Sigmoid colon (tissue), 4 donors: ENCODE data around the gene RPS3.

Source experiments
- EP300 ChIP-seq, 4 donors: sonication (generic); formaldehyde crosslinking; IDR thresholded peaks; one replicate each; pipeline ENCODE4 v1.6.1; 2017; ENCODE audit warnings: antibody characterized with exemption in 4 of 4
- POLR2A ChIP-seq, 2 donors: fragments of 450-650 bp; IDR thresholded peaks; one replicate each; pipeline ENCODE4 v1.6.1; 2016; ENCODE audit warnings: antibody characterized with exemption in 2 of 2, mild to moderate bottlenecking in 2 of 2, moderate library complexity in 2 of 2
- TF ChIP-seq, protein P1 (sequence below), 4 experiments: fragments of 450-650 bp in 3 of 4; fragments of 200-600 bp in 1 of 4; IDR thresholded peaks; one replicate each; pipeline ENCODE4 v1.5.1; 2016 to 2019; ENCODE audit warnings: antibody characterized with exemption in 4 of 4, mild to moderate bottlenecking in 3 of 4, moderate library complexity in 2 of 4

DNA sequence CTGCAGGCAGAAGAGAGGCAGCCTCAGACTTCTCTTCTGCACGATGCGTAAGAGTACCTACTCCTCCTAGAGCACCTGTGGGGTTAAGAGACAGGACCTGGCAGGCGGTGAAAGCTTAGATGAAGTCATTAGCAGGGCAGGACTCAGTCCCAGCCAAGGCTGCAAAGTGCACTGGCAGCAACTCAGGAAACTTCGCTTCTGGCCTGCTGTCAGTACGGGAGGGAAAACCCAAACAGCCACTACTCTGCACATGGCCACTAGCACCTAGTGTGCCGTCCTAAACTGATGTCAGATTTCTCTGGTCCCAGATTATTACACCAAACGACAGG lies 42.5 kb downstream of the RPS3 start:
- TF ChIP-seq, protein P1, sequence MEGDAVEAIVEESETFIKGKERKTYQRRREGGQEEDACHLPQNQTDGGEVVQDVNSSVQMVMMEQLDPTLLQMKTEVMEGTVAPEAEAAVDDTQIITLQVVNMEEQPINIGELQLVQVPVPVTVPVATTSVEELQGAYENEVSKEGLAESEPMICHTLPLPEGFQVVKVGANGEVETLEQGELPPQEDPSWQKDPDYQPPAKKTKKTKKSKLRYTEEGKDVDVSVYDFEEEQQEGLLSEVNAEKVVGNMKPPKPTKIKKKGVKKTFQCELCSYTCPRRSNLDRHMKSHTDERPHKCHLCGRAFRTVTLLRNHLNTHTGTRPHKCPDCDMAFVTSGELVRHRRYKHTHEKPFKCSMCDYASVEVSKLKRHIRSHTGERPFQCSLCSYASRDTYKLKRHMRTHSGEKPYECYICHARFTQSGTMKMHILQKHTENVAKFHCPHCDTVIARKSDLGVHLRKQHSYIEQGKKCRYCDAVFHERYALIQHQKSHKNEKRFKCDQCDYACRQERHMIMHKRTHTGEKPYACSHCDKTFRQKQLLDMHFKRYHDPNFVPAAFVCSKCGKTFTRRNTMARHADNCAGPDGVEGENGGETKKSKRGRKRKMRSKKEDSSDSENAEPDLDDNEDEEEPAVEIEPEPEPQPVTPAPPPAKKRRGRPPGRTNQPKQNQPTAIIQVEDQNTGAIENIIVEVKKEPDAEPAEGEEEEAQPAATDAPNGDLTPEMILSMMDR (IDR thresholded peaks at IDR 0.05), result no peak
- TF ChIP-seq POLR2A (IDR thresholded peaks at IDR 0.05), result no peak
- TF ChIP-seq EP300 (IDR thresholded peaks at IDR 0.05), result no peak
